HG03457 (cell line): ENCODE measurements around the gene SOX8.

Experiments
- ATAC-seq: cut with Tn5 transposase; IDR thresholded peaks from one replicate; pipeline ENCODE4 v1.9.1; 2021; ENCODE audit warnings: moderate number of reproducible peaks; ENCODE audit not compliant: unreplicated experiment

SOX8 gene

DNA sequence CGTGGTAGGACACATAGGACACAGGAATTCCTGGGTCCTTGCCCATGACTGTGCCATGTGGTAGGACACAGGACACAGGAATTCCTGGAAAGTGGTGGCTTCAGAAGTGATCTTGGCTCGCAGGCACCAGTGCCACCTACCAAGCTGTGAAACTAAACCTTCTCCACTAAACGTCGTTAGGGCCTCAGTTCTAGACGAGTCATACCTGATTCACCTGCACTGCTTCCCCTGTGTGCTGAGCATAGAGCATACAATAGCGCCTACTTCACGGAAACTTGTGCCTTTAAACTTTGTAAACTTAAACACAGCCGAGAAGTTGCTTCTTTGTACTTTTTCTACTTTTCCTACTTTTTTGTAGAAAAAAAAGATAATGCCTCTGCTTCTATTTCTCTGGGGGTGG, 4.8 kb downstream of the SOX8 start:
- ATAC-seq, result no peak

DNA sequence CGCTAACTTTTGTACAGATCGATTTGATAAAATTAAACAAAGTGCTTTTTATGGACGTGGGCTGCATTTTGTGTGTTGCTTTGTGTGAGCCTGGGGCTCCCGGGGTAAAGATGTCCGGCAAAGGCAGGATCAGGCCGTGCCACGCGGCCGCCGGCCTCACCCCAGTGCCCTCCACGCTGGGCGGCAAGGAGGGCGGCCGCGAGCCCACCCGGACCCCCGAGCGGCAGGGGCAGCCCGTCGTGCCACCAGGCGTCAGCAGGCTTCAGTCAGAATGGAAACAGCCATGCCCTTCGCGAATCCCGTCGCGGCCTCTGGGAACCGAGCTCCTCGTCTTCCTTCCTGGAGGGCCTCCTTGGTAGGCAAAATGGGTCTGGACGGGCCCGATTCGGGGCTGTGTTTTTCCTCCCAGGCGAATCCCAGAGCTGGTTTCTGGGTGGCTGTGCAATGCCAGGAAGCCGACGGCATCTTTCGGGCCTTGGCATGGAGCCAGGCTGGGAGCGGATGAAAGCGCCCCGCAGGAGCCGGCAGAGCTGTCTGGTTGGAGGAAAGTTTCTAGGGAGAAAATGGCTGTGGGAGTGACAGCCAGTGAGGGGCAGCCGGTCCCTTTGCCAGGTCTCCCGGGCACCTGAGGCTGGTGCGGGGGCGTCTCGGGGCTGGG, 5.5 kb downstream of the SOX8 start:
- ATAC-seq, result no peak

DNA sequence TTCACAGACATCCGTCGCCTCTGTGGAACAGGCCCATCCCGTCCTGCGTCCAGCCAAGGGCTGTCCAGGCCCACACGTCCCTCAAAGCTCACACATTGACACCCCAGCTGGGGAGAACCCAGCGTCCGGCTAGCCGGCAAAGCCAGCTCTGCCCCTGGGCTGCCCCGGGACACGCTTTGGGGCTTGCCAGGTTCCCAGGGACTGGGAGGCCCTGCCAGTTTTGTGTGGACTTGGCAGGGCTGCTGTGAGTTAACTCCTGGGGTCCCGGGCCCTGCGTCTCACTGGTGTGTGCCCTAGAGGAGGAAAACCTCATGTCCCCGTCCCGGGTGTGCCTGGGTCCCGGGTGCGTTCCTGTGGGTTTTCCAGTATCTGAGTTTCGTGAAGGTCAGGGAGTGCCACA, 6.3 kb downstream of the SOX8 start:
- no peak for ATAC-seq

DNA sequence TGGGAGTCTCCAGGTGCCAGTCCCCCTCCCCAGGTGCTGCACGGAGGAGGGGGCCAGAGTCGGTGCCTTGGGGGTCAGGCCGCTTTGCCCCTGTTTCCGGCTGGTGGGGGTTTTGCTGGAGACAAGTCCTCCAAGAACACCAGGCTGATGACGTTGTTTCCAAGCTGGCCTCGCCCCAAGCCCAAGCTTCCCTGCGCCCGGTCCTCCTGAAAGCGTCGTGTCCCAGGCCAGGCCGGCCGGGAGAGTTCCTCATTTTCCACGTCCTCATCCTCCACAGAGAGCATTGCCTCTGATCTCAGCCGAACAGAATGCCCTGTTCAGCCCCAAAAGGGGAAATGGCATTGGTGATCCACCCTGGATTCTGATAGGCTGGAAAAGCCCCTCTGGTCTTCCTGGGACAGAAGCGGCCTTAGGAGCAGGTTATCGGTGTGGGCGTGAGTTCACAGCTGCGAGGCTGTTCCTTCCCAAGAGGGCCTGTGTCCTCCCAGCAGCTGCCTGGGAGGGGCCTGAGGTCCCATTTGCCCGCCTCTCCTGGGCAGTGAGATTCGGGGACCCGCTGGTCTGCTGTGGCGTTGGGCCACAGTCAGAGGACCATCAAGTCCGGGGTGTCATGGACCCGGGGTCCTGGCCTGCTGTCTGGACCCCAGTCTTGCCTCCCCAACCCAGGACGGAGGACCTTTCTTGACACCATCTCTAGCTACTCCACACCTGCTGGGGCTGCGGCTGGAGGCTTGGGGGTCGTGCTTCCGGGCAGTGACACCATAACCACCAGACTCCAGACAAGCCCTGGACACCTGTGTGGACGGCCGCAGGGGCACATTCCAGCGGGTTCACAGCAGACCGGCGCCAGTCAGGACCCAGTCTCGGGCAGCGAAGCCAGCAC, 7.1 kb downstream of the SOX8 start:
- ATAC-seq, result no peak

DNA sequence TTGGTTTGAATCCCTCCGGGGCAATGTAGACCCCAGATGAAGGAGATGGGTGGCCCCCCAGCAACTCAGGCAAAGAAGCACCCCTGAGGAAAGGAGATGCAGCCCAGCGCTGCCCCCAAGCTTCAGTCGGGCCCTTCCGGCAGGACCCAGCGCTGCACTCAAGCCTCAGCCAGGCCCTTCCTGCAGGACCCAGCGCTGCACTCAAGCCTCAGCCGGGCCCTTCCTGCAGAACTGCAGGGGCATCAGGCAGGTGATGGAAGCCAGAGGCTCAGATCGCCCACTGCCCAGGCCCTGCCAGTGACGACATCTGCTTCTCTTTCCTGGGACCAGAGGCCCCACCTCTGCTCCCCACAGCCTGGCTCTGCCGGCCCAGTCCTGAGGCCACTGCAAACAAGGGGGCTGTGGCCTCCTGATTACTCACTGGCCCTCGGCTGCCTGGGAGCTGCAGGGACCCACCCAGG, 7.8 kb downstream of the SOX8 start:
- no peak for ATAC-seq

DNA sequence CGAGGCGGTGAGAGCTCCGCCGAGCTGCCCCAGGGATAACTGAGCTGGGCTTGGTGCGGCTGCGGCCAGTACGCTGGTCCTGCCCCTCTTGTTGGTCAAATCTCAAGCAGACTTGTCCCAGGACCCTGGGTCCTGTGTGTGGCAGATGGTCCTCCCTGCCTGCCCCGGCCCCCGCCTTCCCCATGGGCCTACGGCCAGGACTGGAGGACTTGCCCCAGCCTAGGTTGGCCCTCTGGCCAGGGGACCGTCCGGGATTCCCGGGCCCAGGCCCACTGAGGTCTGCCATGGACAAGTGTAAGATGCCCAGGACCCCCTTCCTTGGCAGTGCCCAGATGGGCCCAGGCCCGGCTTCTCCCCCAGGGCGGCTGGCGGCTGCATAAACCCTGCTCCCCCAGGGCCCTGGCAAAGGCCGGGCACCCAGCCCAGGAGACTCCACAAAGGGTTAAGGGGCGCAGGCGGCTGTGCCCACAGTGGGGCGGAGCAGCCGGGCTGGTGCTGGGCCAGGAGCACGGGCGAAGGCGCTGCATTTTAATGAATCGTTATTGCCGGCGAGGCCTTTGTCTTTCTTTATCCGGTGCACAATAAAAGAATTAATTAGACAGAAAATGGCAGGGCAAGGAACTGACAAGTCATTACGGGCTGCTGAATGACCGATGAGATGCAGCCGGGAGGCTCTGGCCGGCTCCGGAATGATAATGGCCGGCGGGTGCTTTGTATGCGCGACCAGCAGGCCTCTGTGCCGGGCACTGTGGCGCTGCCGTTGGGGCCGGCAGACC, 9.1 kb downstream of the SOX8 start:
- ATAC-seq, result no peak

DNA sequence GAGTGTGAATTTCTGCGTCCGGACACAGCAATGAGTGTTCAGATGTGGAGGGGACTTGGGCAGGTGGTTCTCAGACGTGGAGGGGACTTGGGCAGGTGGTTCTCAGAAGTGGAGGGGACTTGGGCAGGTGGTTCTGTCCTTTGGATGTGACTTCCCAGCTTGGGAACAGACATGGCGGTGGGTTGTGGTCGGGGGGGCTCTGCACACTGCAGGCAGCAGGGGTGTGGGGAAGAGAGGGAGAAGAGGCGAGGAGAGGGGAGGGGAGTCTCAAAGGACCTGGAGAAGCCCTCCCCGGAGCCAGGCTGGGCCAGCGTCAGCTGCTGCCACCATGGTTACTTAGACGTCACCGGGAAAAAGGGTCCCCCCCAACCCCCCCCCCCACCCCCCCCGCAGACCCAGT, 9.8 kb downstream of the SOX8 start:
- no peak for ATAC-seq

DNA sequence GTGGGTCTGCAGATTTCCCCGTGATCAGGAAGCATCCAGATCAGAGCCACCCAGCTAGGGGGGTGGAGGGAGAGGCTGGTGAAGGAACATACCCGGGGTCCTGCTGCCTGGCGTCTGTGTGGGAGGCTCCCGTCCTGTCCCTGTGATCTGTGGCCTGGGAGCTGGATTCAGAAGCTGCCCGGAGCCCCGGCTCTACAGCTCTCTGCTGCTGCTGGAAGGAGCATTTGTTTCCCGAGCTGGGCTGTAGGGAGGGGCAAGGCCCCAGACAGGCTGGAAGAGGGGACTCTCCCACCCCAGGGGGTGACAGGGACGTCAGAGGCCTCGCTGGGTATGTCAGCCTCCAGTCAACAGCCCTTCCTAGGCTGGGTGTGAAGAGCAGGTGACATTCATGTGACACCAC, 10.2 kb downstream of the SOX8 start:
- no peak for ATAC-seq

DNA sequence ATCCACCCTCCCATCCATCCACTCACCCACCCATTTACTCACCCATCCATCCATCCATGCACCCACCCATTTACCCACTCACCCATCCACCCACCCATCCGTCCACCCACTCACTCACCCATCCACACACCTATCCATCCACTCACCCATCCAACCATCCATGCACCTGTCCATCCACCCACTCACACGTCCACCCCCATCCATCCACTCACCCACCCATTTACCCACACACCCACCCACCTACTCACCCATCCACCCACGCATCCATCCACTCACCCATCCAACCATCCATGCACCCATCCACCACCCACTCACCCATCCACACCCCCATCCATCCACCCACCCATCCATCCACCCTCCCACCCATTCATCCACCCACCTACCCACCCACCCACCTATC, 12.2 kb downstream of the SOX8 start:
- no peak for ATAC-seq

DNA sequence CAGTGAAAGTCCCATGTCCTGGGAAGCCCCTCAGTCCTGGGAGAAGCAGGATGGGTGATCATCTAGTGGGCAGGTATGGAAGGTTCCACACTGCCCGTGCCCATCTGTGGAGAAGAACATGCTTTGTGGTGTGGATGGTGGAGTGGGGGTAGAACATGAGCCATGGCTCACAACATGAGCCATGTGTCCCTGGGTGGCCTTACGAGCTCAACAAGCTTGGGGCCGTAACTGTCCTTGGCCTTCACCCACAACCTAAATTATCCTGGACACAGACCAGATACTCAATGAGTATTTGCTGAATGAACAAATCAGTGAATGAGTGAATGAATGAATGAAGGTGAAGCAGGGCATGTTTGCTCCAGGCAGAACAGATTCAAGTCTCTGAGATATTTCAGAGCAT, 13.5 kb downstream of the SOX8 start:
- ATAC-seq, result no peak

DNA sequence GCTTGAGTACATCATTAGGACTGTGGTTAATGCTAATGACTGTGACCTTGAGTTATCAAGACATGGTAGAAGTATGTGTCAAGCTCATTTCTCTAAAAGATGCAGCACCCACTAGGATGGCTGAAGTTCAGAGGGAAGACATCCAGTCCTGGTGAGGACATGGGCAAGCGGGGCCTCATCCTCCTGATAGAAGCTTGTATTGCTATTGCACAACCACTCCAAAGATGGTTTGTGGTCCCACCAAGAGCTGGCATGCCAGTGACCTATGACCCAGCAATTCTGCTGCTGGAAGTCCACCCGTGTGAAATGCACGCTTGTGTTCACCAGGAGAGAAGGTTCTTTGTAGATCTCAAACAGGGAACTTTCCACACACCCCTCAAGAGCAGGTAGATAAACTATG, 14.2 kb downstream of the SOX8 start:
- no peak for ATAC-seq

DNA sequence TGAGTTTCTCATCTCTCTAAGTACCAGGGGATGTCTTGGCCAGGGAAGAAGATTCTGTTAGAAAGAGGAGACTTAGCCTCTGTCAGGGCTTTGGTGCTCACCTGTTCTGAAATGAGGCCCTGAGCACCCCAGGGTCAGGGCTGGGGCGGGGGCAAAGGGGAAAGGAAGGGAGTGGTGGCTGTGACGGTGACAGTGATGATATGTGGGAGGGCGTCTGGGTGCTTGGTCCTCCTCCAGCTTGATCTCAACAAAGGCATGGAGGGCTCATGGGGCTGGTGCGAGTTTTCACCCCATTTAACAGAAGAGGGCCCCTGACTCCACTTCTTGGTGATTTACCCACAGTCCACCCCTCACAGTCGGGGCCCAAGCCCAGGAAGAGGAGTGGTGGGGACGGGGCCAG, 15.1 kb downstream of the SOX8 start:
- ATAC-seq, result no peak

DNA sequence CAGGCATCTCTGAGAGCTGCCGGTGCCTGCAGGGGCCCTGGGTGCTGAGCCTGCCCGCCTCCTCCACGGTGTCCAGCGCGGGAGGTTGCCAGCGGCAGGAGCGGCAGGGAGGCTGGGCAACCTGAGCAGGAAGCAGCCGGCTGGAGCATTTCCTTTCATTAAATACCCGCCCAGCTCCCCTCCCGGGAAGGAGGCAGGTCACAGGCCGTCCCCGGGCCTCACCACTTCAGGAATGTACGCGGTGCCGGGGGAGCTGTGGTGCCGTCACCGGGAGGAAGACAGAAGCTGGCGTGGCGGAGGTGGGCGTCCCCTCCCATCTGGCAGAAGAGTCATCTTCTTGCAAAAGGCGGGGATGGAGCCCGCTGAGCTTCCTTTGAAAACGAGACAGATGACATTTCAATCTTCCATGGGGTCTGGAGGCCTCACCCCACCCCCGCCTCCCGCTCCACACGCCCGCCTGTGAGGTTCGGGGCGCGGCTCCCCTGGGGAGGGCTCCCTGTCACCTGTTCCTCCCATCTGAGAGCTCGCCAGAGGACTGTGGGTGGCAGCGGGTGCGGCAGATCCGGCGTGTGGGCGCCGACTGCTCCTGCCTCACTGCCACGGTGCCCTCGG, 16.0 kb downstream of the SOX8 start:
- ATAC-seq, result no peak

DNA sequence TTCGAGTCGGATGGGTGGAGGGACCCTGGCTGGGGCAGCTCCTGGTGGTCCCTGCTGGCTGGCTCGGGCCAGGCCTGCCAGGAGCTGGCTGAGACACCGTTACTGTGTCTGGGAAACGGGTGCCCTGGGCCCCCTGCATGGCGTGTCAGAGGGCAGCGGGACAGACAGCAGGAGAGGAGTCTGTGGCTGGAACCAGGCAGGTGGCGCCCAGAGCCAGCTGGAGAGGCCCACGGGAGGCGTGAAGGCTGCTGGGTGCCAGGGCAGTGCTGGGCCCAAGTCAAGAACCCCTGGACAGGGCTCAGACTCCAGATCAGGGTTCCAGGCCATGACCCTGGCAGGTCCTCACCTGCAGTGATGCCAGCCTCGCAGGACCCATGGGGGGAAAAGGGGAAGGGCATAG, 16.6 kb downstream of the SOX8 start:
- no peak for ATAC-seq

DNA sequence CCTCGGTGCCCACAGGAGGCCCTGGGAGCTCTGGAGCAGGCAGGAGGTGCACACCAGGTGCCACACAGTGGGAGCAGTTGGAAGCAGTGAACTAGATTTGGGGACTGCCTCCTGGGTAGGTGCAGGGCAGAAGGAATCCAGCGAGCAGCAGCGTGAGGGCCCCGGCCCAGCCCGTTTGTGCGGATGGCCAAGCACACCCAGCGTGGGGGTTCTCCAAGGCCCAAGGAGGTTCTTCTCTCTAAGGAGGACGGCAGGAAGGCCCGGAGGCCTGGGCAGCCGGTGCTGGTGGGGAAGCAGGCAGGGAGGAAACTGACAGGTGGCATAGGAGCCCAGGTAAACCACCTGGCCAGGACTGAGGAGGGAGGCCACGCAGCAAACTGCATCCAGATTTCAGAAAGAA, 17.0 kb downstream of the SOX8 start:
- ATAC-seq, result no peak

DNA sequence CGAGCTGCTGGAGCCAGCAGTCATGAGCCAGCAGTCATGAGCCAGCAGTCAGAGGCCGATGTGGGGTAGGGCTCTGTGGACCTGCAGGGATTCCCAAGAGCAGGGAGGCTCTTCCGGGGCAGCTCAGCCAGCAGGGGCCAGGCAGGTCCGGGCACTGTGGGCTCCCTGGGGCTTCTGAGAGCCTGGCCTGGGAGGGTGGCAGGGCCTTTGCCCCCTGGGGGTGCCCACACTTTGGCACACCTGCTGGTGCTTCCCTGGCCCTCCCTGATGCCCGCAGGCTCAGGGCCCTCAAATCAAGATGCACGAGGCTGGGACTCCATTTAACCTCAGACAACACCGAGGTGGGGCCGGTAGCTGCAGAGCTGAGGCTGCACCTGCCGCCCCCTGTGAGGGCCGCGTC, 18.1 kb downstream of the SOX8 start:
- no peak for ATAC-seq

DNA sequence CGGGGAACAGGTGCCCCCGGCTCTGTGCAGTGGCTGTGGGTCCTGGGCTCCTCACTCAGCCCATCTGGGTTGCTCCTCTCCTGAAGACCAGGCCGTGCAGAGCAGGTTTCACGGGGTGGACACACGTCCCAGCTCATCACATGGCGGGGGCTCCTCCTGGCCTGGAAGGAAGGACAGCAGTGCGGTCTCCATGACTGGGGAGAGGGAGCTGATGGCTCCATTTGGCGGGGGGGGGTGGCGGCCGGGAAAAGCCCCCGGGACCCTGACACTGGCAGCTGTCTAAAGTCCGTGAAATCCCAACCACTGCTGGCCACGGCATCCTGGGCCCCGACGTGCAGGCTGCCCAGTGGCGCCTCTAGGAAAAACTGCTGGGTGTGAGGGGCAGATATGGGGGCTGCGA, 19.0 kb downstream of the SOX8 start:
- no peak for ATAC-seq

DNA sequence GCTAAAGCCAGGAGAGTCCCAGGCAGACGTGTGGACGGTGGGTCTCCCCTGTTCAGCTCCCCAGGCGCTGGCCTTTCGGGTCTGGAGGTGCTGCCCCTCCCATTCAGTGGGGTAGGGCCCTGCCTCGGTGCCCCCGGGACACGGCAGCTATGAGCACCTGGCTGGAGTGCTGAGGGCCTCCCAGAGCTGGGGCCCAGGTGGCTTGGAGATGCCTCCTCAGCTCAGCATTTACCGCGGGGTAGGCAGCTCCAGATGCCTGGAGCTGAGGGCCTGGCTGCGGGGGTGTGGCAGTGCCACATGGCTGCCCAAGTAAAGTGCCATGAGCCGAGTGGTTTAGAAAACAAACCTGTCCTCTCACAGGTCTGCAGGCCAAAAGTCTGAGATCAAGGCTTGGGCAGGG, 19.5 kb downstream of the SOX8 start:
- ATAC-seq, result no peak

DNA sequence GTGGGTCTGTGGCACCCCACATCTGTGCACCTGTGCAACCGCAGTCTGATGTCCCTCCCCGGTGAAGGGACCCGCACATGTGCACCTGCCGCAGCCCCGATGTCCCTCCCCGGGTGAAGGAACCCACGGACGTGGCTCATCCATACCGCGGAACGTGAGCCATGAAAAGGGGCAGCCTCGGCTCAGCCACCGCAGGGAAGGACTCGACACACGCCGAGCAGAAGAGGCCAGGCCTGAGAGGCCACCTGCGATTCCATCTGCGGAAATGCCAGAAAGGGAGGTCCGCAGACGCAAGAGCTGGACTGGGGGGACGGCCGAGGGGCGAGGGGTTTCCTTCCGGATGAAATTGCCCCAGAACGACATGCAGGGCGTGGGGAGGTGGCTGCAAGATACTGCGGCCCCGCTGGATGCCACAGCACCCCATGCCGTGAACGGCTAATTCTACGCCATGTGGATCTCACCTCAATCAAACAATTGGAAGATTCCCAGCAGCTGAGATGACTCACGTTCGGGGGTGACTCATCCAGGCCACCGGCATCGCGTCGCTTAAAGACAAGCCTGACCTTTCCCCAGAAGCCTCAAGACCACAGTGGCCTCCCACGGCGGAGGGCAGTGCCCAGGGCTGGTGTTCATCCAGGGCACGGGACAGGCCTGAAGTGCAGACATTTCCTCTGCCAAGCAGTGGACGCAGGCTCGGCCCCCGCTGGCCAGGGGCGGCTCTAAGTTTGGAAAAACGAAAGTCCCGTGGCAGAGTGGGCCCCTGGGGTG, 21.0 kb downstream of the SOX8 start:
- ATAC-seq, result no peak
